Stomach smooth muscle (tissue), 2 donors: ENCODE measurements around the gene ACP2.

ENCODE experiments used
- H3K27ac ChIP-seq: one replicate; pipeline ENCODE4 v1.7.0; 2013; ENCODE audit warnings: mild to moderate bottlenecking, low read length, inconsistent platforms
- H3K27me3 ChIP-seq, 2 donors: one replicate each; pipeline ENCODE4 v1.7.0; 2013; ENCODE audit warnings: low read length in 2 of 2; ENCODE audit not compliant: insufficient read depth in 2 of 2, control insufficient read depth in 1 of 2
- H3K36me3 ChIP-seq, 2 donors: one replicate each; pipeline ENCODE4 v1.7.0; 2013; ENCODE audit warnings: low read length in 2 of 2; ENCODE audit not compliant: control insufficient read depth in 2 of 2, insufficient read depth in 2 of 2
- H3K4me1 ChIP-seq: one replicate; pipeline ENCODE4 v1.7.0; 2013; ENCODE audit warnings: low read length; ENCODE audit not compliant: control insufficient read depth, insufficient read depth
- H3K4me3 ChIP-seq, 2 donors: one replicate each; pipeline ENCODE4 v1.7.0; 2013; ENCODE audit warnings: low read length in 2 of 2
- H3K9ac ChIP-seq, 2 donors: one replicate each; pipeline ENCODE4 v1.7.0; 2013; ENCODE audit warnings: low read length in 2 of 2, mild to moderate bottlenecking in 1 of 2
- H3K9me3 ChIP-seq, 2 donors: one replicate each; pipeline ENCODE4 v1.7.0; 2013; ENCODE audit warnings: low read length in 2 of 2; ENCODE audit not compliant: control insufficient read depth in 2 of 2
- donor health status: healthy.
- donor health status: Pancreatic carcinoma.

ACP2 gene

DNA sequence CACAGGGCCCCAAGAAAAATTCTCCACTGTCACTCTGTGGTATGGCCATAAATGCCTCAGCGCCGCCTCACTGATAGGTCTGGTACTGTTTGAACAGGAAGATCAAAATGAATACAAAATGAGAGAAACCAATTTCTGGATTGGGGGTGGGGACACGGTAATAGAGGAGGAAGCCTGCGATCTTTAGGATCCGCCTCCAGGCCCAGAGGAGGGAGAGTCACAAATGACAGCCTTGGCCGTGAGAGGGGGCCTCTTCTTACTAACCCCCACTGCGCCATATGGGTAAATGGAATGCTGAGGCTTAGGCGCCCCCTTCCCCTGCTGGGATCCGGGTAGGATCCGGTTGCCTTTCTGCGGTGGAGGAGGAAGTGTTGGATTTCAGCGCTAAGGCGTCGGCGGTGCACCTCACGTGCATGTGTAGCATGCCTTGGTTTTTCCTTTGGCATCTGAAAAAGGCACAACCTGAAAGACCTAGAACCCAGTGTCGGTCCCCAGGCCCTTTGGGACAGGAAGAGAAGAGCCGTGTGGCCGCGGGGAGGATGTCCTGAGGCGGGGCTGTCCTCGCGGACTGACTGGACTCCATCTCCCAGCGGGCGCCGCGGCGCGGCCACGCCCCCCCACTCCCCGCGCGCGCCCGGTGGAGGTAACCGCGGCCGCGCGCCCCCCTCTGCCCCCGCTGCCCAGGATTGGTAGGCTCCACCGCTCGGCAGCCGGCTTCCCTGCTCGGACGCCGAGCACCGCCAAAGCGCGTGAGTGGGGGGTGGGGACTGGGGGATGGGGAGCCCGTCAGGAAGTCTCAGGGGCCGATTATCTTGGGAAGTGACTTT is 20.6 kb upstream of the ACP2 start:
- Histone ChIP-seq H3K36me3 (no peaks in the 10 kb centered on the region), H3K27ac (peak overlapping the region; percentile 84)

DNA sequence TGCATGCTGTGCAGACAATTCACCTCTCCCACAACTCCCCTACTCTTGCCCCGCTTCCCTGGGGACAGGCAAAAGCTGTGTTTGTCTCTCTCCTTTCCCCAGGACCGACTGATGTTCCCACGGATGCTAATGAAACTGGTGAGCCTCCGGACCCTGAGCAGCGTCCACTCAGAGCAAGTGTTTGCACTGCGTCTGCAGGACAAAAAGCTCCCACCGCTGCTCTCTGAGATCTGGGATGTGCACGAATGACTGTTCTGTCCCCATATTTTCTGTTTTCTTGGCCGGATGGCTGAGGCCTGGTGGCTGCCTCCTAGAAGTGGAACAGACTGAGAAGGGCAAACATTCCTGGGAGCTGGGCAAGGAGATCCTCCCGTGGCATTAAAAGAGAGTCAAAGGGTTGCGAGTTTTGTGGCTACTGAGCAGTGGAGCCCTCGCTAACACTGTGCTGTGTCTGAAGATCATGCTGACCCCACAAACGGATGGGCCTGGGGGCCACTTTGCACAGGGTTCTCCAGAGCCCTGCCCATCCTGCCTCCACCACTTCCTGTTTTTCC is 19.9 kb upstream of the ACP2 start:
- Histone ChIP-seq H3K27me3 (no peaks in the 10 kb centered on the region), H3K4me3 (peak overlapping the region; percentile 81 to 93), H3K4me1 (peaks cover 30% of the 10 kb centered on the region), H3K9ac (peak overlapping the region; percentile 13 to 80), H3K9me3 (no peaks in the 10 kb centered on the region), H3K36me3 (no peaks in the 10 kb centered on the region), H3K27ac (peak overlapping the region; percentile 84)

More for the DNA sequence above, 20.6 kb upstream of the ACP2 start:
- Histone ChIP-seq H3K9me3 (no peaks in the 10 kb centered on the region), H3K4me1 (peaks cover 30% of the 10 kb centered on the region), H3K9ac (peak overlapping the region; percentile 75 to 80), H3K4me3 (peak overlapping the region; percentile 81 to 93), H3K27me3 (no peaks in the 10 kb centered on the region)

DNA sequence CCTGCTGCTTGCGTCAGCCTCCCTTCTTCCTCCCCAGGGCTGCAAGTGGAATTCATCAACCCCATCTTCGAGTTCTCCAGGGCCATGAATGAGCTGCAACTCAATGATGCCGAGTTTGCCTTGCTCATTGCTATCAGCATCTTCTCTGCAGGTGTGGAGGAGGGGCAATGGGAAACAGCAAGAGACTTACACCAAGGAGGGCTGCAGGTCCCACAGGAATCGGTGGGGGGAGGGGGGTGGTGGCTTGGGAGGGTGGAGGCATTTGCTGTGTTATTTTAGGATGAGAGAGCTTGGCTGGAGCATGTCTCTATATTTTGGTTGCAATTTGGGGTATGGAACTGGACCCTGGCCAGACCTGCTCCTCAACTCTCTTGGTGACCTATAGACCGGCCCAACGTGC is 19.3 kb upstream of the ACP2 start:
- Histone ChIP-seq H3K9ac (no peak overlapping the region), H3K4me3 (no peak overlapping the region), H3K9me3 (no peaks in the 10 kb centered on the region), H3K36me3 (no peaks in the 10 kb centered on the region), H3K27me3 (no peaks in the 10 kb centered on the region), H3K27ac (no peak overlapping the region), H3K4me1 (peaks cover 30% of the 10 kb centered on the region)

DNA sequence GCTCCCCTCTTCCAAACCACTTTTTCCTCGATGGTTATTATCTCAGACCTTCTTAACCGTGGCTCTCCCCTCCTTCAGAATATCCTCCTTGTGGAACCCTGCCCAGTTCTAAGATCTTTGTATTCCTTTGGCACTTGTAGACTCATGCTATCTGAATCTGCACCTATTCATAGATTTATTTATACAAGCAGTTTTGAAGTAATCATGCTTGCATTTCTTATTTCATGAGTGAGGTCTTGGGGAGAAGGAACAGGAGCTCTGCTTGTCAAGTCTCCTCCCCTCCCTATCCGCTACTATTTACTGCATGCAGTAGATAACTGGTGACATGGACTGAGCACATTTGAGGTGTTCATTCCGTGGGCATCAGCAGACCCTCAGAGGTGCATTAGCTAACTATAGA is 15.9 kb upstream of the ACP2 start:
- H3K27ac ChIP-seq = no peak overlapping the region
- H3K27me3 ChIP-seq = no peaks in the 10 kb centered on the region
- no peak overlapping the region for H3K9ac ChIP-seq
- H3K9me3 ChIP-seq = no peaks in the 10 kb centered on the region
- no peaks in the 10 kb centered on the region for H3K36me3 ChIP-seq
- H3K4me1 ChIP-seq = peaks cover 15% of the 10 kb centered on the region
- H3K4me3 ChIP-seq = no peak overlapping the region

DNA sequence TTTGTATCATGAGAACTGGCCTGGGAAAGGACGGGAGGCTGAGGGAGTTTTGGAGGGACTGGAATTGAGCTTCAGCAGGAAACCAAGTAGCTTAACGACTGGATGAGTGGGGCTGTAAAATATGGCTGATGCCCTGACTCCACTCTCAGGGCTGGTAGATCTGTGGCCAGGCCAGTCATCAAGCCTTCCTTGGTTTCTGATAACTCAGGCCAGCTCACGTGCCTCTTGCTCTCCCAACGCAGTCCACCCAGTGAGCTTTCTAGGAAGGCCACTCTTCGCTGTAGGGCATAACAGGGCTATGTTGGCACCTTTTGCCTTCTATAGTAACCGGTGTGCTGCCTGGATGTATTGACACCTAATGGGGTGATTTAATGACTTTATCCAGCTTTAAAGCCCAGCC is 15.5 kb upstream of the ACP2 start:
- Histone ChIP-seq H3K27ac (no peak overlapping the region), H3K4me1 (peaks cover 16% of the 10 kb centered on the region), H3K9ac (no peak overlapping the region), H3K9me3 (no peaks in the 10 kb centered on the region), H3K27me3 (no peaks in the 10 kb centered on the region), H3K36me3 (no peaks in the 10 kb centered on the region), H3K4me3 (no peak overlapping the region)

DNA sequence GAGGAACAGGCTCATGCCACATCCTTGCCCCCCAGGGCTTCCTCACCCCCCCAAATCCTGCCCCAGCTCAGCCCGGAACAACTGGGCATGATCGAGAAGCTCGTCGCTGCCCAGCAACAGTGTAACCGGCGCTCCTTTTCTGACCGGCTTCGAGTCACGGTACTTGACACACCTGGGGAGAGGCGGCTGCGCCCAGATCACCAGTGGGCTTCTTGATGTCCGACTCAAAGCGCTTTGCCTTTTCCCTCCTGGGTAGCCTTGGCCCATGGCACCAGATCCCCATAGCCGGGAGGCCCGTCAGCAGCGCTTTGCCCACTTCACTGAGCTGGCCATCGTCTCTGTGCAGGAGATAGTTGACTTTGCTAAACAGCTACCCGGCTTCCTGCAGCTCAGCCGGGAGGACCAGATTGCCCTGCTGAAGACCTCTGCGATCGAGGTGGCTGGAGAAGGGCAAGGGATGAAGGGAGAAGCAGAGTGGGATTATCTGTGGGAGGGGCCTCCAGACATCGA is 12.7 kb upstream of the ACP2 start:
- Histone ChIP-seq H3K9ac (no peak overlapping the region), H3K27ac (no peak overlapping the region), H3K27me3 (no peaks in the 10 kb centered on the region), H3K36me3 (no peaks in the 10 kb centered on the region), H3K4me1 (peaks cover 26% of the 10 kb centered on the region), H3K9me3 (no peaks in the 10 kb centered on the region), H3K4me3 (no peak overlapping the region)

DNA sequence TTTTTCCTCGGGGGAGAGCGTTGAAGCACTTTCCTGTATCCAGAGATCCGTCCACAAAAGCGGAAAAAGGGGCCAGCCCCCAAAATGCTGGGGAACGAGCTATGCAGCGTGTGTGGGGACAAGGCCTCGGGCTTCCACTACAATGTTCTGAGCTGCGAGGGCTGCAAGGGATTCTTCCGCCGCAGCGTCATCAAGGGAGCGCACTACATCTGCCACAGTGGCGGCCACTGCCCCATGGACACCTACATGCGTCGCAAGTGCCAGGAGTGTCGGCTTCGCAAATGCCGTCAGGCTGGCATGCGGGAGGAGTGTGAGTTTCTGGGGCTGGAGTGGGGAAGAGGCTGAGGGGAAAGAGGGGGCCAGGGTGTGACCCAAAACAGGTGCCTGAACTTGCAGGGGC is 11.8 kb upstream of the ACP2 start:
- Histone ChIP-seq H3K4me1 (peaks cover 26% of the 10 kb centered on the region), H3K4me3 (no peak overlapping the region), H3K27me3 (no peaks in the 10 kb centered on the region), H3K27ac (no peak overlapping the region), H3K9me3 (no peaks in the 10 kb centered on the region), H3K9ac (no peak overlapping the region), H3K36me3 (no peaks in the 10 kb centered on the region)

DNA sequence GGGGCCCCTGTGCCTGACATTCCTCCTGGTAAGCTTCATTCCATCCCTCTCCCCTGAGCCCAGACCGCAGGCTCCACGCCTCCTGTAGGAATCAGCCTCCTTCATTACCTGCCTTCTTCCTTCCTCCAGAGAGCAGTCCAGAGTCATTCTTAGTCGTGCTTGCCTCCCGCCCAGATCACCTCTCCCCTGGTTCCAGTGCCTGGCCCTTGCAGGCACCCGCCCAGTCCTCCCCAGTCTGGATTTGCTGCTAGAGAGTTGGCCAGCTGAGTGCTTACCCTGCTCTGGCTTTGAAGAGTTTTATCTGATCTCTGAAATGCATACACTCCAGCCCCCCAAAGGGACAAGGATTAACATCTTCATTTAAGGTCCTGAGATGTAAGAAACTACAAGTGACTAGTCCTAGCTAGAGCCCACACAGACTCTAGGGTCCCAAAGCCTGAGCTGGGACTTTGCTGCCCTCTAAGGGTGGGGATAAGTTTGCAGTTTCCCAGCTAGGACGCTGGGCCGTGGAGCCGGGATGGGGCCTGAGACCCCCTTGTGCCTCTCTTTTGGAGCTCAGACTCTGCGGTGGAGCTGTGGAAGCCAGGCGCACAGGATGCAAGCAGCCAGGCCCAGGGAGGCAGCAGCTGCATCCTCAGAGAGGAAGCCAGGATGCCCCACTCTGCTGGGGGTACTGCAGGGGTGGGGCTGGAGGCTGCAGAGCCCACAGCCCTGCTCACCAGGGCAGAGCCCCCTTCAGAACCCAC is 10.8 kb upstream of the ACP2 start:
- peaks cover 33% of the 10 kb centered on the region for H3K4me1 ChIP-seq
- no peaks in the 10 kb centered on the region for H3K27me3 ChIP-seq
- peak overlapping the region; percentile 52 to 66 for H3K4me3 ChIP-seq
- H3K36me3 ChIP-seq = no peaks in the 10 kb centered on the region
- peak overlapping the region in 1 of 2 donors; percentile 38 for H3K9ac ChIP-seq
- H3K27ac ChIP-seq = peak overlapping the region; percentile 2
- no peaks in the 10 kb centered on the region for H3K9me3 ChIP-seq

DNA sequence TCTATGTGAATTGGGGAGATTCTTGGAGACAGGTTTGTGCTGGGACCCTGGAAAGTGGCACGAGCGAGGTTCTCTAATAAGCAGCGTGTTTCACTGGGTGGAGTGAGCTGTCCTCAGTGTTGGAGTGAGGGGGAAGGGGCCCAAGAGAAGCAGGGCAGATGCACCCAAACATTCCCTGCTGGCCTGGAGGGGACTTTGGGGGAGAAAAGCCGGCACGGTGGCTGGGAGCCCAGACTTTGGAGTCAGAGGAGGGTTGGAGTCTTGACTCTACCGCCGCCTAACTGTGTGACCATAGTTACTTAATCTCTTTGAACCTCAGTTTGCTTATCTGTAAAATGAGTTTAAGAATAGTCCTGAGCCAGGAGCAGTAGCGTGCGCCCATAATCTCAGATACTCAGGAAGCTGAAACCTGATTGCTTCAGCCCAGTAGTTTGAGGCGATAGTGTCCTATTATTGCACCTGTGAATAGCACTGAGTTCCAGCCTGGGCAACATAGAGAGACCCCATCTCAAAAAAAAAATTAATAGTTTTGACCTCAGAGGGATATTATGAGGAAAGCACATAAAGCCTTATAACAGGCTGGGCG is 9.8 kb upstream of the ACP2 start:
- Histone ChIP-seq H3K27ac (peak overlapping the region; percentile 60), H3K4me3 (peak overlapping the region; percentile 52 to 66), H3K9me3 (no peaks in the 10 kb centered on the region), H3K4me1 (peaks cover 40% of the 10 kb centered on the region), H3K36me3 (no peaks in the 10 kb centered on the region), H3K27me3 (no peaks in the 10 kb centered on the region), H3K9ac (peak overlapping the region; percentile 52 to 55)

DNA sequence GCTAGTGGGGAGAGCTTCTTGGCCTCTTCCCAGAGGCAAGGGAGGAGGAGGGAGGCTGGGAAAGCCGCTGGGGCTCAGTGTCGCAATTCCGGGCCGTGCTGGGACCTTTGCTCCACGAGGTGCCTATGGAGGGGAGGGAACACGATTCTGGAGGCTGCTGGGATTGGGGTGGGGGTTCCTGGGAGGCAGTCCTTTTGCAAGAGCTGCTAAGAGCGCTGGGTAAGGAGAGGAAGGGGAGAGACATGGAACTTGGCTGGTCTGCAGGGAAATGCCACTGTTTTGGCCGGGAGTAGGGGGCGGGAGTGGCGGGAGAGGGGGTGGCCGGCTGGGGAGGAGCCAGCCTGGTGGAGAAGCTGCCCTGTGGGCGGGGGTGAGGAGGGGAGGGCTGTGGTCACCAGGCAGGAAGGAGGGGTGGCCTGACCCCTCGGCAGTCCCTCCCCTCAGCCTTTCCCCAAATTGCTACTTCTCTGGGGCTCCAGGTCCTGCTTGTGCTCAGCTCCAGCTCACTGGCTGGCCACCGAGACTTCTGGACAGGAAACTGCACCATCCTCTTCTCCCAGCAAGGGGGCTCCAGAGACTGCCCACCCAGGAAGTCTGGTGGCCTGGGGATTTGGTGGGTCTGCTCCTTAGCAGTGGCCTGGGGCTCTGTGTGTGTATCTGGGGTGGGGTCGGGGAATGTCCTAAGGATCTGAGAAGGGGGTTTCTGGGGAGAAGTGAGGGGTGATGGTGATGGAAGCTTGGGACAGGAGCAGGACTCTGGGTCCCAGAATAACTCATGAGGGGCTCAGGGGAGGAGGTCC is 9.1 kb upstream of the ACP2 start, which contains the start of gene NR1H3:
Gene NR1H3 (plus strand): TSS at position 480 of the 800 bp plus-strand sequence. CDS start 1,221 bp downstream, outside the sequence.
- Histone ChIP-seq H3K9me3 (no peaks in the 10 kb centered on the region), H3K27ac (peak within 1 kb of the TSS; percentile 60), H3K27me3 (no peaks in the 10 kb centered on the region), H3K4me1 (peaks cover 40% of the 10 kb centered on the region), H3K4me3 (peak within 1 kb of the TSS; percentile 52 to 66), H3K36me3 (no peaks in the 10 kb centered on the region), H3K9ac (peak within 1 kb of the TSS; percentile 52 to 68)
